PFSK-1 (cell line): ENCODE results near the gene TUBB2A.

Source experiments
- POLR2AphosphoS5 ChIP-seq: IDR thresholded peaks from 2 replicates; pipeline ENCODE4 v1.6.1; 2012; ENCODE audit warnings: low read depth, mild to moderate bottlenecking, control low read depth, low read length, moderate library complexity
- REST ChIP-seq, 2 experiments: IDR thresholded peaks; 2 replicates each; pipeline versions ENCODE4 v1.6.1 to v1.8.0; 2011 to 2012; ENCODE audit warnings: low read depth in 2 of 2, low read length in 2 of 2, control low read depth in 1 of 2, inconsistent platforms in 1 of 2, mild to moderate bottlenecking in 1 of 2, moderate library complexity in 1 of 2; ENCODE audit not compliant: insufficient read depth in 1 of 2

- TF ChIP-seq REST (IDR thresholded peaks at IDR 0.05; ENCODE audit: insufficient read depth in 1 of 2, low read depth in 2 of 2, low read length in 2 of 2) (no peak), POLR2AphosphoS5 (no peak)
These were observed 5.7 kb downstream of the TUBB2A start for GRCh38 chr6:3151691-3152090.
